WERI-Rb-1 (cell line): ENCODE data around the gene DNHD1.

Experiments
- DNase-seq: peaks from one replicate; pipeline ENCODE4 v3.0.0-alpha.2; 2020
- H3K27ac ChIP-seq: fragments of 250-450 bp; sonication (Bioruptor Pico); 2 replicates; pipeline ENCODE4 v1.5.1; 2020; ENCODE audit warnings: mild to moderate bottlenecking, moderate library complexity
- H3K27me3 ChIP-seq: fragments of 250-450 bp; sonication (Bioruptor Pico); 2 replicates; pipeline ENCODE4 v1.5.1; 2021; ENCODE audit warnings: mild to moderate bottlenecking, low read depth, moderate library complexity; ENCODE audit not compliant: insufficient read depth, severe bottlenecking
- H3K36me3 ChIP-seq: fragments of 250-450 bp; sonication (Bioruptor Pico); 2 replicates; pipeline ENCODE4 v1.5.1; 2020; ENCODE audit warnings: mild to moderate bottlenecking, moderate library complexity
- H3K4me3 ChIP-seq: 2 replicates; pipeline ENCODE4 v1.5.1; 2011; ENCODE audit warnings: low read depth, mild to moderate bottlenecking, control low read depth, low read length
- H3K9me3 ChIP-seq: fragments of 250-450 bp; sonication (Bioruptor Pico); 2 replicates; pipeline ENCODE4 v1.5.1; 2021; ENCODE audit warnings: mild to moderate bottlenecking, moderate library complexity; ENCODE audit not compliant: severe bottlenecking
- TF ChIP-seq, protein P1 (sequence below): IDR thresholded peaks from 2 replicates; pipeline ENCODE4 v1.5.1; 2011; ENCODE audit warnings: low read depth, mild to moderate bottlenecking, control low read depth, inconsistent platforms, low read length

Gene DNHD1

GRCh38 chr11:6601041-6601461, 104.0 kb downstream of the DNHD1 start:
- H3K36me3 ChIP-seq: peaks cover 41% of the 10 kb centered on the region
- DNase-seq: no peak
- H3K27ac ChIP-seq: no peak overlapping the region
- no peaks in the 10 kb centered on the region for H3K9me3 ChIP-seq
- TF ChIP-seq, protein P1, sequence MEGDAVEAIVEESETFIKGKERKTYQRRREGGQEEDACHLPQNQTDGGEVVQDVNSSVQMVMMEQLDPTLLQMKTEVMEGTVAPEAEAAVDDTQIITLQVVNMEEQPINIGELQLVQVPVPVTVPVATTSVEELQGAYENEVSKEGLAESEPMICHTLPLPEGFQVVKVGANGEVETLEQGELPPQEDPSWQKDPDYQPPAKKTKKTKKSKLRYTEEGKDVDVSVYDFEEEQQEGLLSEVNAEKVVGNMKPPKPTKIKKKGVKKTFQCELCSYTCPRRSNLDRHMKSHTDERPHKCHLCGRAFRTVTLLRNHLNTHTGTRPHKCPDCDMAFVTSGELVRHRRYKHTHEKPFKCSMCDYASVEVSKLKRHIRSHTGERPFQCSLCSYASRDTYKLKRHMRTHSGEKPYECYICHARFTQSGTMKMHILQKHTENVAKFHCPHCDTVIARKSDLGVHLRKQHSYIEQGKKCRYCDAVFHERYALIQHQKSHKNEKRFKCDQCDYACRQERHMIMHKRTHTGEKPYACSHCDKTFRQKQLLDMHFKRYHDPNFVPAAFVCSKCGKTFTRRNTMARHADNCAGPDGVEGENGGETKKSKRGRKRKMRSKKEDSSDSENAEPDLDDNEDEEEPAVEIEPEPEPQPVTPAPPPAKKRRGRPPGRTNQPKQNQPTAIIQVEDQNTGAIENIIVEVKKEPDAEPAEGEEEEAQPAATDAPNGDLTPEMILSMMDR: no peak
- no peaks in the 10 kb centered on the region for H3K27me3 ChIP-seq
- H3K4me3 ChIP-seq: no peak overlapping the region

DNA sequence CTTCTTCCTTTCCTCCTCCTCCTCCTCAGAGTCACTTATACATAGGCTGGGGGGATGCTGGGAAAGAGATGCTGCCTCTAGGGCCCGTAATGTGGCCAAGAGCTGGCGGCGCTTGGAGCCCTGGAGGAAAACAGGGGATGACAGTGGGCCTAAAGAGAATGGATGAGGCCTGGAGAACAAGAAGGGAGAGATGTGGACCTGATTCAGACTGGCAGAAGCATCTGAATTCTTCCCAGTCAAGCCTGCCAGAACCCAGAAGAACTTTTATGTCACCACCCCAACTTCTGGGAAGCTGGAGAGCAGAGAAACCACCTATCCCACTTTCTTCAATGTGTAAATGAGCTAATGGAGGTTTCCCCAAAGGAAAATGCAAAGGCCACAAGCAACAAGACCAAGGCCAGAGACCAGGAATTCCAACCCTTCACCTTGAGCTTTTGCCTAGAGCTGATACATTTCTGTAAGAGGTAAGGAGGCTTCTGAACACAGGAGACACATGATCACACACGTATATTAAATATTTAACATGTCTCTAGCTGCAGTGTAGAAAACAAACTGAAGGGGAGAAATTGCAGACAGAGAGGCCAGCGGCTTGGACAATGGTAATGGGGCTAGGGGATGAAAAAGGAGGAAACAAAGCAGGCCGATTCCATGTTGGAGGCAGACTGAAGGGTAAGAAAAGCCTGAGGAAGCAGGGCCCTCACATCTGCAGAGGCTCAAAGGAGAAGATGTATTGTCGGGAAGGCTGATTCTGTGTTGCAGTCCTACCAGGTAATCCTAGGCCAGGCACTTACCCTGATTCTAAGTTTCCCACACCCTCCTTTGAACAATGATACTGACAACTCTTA, 105.2 kb downstream of the DNHD1 start:
- no peaks in the 10 kb centered on the region for H3K9me3 ChIP-seq
- H3K27ac ChIP-seq: no peak overlapping the region
- TF ChIP-seq, protein P1: no peak
- no peak for DNase-seq
- H3K4me3 ChIP-seq: peak overlapping the region; percentile 90
- H3K27me3 ChIP-seq: no peaks in the 10 kb centered on the region
- H3K36me3 ChIP-seq: peaks cover 43% of the 10 kb centered on the region

DNA sequence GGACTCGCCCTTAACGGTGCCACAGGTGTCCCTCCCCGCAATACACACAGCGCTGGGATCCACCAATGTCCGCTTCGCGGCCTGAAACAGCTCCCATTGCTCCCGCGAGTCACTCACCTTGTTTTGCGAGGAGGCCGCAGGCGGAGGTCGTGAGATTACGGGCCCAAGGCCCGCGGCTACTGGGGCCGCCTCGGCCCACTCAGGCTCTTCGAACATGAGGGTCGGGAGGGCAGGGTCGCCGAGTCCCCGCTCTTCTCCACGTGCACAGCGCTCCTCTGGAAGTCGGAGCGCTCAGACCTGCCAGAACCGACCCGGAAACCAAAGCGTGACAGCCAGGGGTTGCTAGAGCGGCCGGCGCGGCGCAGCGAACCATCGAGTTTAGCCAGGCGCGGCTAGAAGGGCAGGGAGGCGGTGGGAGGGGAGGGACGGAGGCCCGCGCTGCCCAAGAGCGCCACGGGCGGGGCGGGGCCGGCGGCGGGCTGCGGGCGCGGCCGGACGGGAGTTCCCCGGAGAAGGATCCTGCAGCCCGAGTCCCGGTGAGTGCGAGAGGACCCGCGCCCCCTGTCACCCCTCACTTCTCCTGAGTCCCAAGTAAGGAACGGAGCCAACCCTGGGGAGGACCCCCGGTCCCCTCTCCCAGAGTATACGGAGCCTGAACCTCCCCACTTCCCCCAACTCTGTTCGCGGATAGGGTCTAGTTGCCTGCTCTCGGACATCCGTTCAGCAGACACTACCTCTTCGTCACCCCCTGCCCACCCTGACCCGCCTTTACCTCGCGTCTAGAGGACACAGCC, 106.4 kb downstream of the DNHD1 start, which contains the start of the genes ILK and RRP8:
TSS of gene ILK (plus strand) at position 488 of the 794 bp plus-strand sequence. CDS start 498 bp downstream, outside the sequence.
TSS of gene RRP8 (minus strand) at position 330 of the 794 bp plus-strand sequence. CDS start at position 216, 114 bp downstream.
- DNase-seq: peak; percentile 89
- peaks cover 50% of the 10 kb centered on the region for H3K36me3 ChIP-seq
- TF ChIP-seq, protein P1: 0 out of 2 replicates have a peak, but pooled peaks have one; percentile 5

DNA sequence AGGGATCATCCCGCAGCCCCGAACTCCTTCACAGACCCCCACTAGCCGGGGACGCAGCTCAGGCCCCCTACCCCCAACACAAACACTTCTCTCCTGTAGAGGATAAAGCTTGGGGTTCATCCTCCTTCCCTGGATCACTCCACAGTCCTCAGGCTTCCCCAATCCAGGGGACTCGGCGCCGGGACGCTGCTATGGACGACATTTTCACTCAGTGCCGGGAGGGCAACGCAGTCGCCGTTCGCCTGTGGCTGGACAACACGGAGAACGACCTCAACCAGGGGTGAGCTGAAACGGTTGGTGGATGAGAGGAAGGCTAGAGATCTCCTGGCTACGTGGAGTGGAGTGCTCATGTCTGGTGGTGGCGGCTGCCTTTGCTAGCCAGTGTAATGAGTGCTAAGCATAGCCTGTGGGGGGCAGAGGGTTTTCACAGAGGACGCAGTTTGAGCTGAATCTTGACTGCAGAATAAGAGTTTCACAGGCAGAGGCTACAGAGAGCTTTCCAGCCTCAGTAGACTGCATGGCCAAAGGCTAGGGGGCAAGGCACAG, 107.1 kb downstream of the DNHD1 start:
- TF ChIP-seq, protein P1: 0 out of 2 replicates have a peak, but pooled peaks have one; percentile 12
- peak overlapping the region; percentile 82 for H3K27ac ChIP-seq
- H3K4me3 ChIP-seq: peak overlapping the region; percentile 90
- peak; percentile 60 for DNase-seq
- no peaks in the 10 kb centered on the region for H3K9me3 ChIP-seq
- no peaks in the 10 kb centered on the region for H3K27me3 ChIP-seq
- H3K36me3 ChIP-seq: peaks cover 50% of the 10 kb centered on the region

More for the DNA sequence above, 106.4 kb downstream of the DNHD1 start, which contains the start of the genes ILK and RRP8:
- H3K9me3 ChIP-seq: no peaks in the 10 kb centered on the region
- no peaks in the 10 kb centered on the region for H3K27me3 ChIP-seq
- H3K4me3 ChIP-seq: peak within 1 kb of the TSS; percentile 90
- H3K27ac ChIP-seq: peak within 1 kb of the TSS; percentile 82

- H3K27ac ChIP-seq: peak overlapping the region; percentile 82
- no peak for DNase-seq
- TF ChIP-seq, protein P1: no peak
- H3K36me3 ChIP-seq: peaks cover 50% of the 10 kb centered on the region
- peak overlapping the region; percentile 90 for H3K4me3 ChIP-seq
- H3K9me3 ChIP-seq: no peaks in the 10 kb centered on the region
- H3K27me3 ChIP-seq: no peaks in the 10 kb centered on the region
Observed at GRCh38 chr11:6604790-6605189, 107.7 kb downstream of the DNHD1 start.
